Ishikawa (cell line): ENCODE data around the gene ATP9B.

ENCODE experiments used
- CEBPB ChIP-seq: IDR thresholded peaks from 2 replicates; pipeline ENCODE4 v1.6.1; 2012
- CREB1 ChIP-seq: IDR thresholded peaks from 2 replicates; pipeline ENCODE4 v1.6.1; 2012; ENCODE audit warnings: low read depth
- EGR1 ChIP-seq: IDR thresholded peaks from 2 replicates; pipeline ENCODE4 v1.6.1; 2012
- EP300 ChIP-seq: IDR thresholded peaks from 2 replicates; pipeline ENCODE4 v1.6.1; 2012; ENCODE audit warnings: borderline replicate concordance
- FOXM1 ChIP-seq: IDR thresholded peaks from 2 replicates; pipeline ENCODE4 v1.6.1; 2012; ENCODE audit warnings: low read depth, borderline replicate concordance
- NFIC ChIP-seq: IDR thresholded peaks from 2 replicates; pipeline ENCODE4 v1.6.1; 2012
- RAD21 ChIP-seq: IDR thresholded peaks from 2 replicates; pipeline ENCODE4 v1.6.1; 2012; ENCODE audit warnings: low read depth
- TAF1 ChIP-seq: IDR thresholded peaks from 2 replicates; pipeline ENCODE4 v1.6.1; 2012; ENCODE audit warnings: low read depth, mild to moderate bottlenecking
- TCF12 ChIP-seq: IDR thresholded peaks from 2 replicates; pipeline ENCODE4 v1.6.1; 2012; ENCODE audit warnings: low read depth
- TEAD4 ChIP-seq: IDR thresholded peaks from 2 replicates; pipeline ENCODE4 v1.6.1; 2012
- YY1 ChIP-seq: IDR thresholded peaks from 2 replicates; pipeline ENCODE4 v1.6.1; 2012; ENCODE audit warnings: low read depth
- ZBTB7A ChIP-seq: IDR thresholded peaks from 2 replicates; pipeline ENCODE4 v1.6.1; 2012; ENCODE audit warnings: low read depth
- TF ChIP-seq, protein P1 (sequence below): IDR thresholded peaks from 2 replicates; pipeline ENCODE4 v1.6.1; 2012
- TF ChIP-seq, protein P2 (sequence below): IDR thresholded peaks from 2 replicates; pipeline ENCODE4 v1.6.1; 2012
- TF ChIP-seq, protein P3 (sequence below): IDR thresholded peaks from 2 replicates; pipeline ENCODE4 v1.6.1; 2012; ENCODE audit warnings: low read depth, mild to moderate bottlenecking

The ATP9B gene

DNA sequence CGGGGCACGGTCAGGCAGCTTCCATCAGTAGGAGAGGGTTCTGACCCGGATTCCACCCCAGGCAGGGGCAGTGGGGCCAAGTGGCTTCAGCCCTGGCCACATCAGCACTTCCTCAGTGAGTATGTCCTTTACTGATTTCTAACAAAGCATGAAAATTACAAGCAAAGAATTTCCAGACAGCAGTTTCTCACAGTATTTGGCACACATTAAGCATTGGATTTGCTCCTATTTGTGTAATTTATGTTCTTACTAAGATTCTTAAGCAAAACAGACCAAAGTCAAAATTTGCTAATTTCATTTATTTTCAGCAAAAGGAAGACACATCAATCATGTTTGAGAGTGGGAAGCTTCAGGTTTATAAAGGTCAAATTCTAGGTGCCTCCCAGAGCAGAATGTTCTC is 253.2 kb downstream of the ATP9B start:
- TF ChIP-seq TAF1 (no peak), TEAD4 (no peak), NFIC (no peak), TCF12 (no peak), ZBTB7A (no peak), CREB1 (no peak), EGR1 (no peak), RAD21 (no peak), YY1 (no peak), CEBPB (no peak), FOXM1 (no peak), EP300 (no peak)
- TF ChIP-seq, protein P1, sequence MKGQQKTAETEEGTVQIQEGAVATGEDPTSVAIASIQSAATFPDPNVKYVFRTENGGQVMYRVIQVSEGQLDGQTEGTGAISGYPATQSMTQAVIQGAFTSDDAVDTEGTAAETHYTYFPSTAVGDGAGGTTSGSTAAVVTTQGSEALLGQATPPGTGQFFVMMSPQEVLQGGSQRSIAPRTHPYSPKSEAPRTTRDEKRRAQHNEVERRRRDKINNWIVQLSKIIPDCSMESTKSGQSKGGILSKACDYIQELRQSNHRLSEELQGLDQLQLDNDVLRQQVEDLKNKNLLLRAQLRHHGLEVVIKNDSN: no peak
- TF ChIP-seq, protein P2, sequence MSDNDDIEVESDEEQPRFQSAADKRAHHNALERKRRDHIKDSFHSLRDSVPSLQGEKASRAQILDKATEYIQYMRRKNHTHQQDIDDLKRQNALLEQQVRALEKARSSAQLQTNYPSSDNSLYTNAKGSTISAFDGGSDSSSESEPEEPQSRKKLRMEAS: no peak
- TF ChIP-seq, protein P3, sequence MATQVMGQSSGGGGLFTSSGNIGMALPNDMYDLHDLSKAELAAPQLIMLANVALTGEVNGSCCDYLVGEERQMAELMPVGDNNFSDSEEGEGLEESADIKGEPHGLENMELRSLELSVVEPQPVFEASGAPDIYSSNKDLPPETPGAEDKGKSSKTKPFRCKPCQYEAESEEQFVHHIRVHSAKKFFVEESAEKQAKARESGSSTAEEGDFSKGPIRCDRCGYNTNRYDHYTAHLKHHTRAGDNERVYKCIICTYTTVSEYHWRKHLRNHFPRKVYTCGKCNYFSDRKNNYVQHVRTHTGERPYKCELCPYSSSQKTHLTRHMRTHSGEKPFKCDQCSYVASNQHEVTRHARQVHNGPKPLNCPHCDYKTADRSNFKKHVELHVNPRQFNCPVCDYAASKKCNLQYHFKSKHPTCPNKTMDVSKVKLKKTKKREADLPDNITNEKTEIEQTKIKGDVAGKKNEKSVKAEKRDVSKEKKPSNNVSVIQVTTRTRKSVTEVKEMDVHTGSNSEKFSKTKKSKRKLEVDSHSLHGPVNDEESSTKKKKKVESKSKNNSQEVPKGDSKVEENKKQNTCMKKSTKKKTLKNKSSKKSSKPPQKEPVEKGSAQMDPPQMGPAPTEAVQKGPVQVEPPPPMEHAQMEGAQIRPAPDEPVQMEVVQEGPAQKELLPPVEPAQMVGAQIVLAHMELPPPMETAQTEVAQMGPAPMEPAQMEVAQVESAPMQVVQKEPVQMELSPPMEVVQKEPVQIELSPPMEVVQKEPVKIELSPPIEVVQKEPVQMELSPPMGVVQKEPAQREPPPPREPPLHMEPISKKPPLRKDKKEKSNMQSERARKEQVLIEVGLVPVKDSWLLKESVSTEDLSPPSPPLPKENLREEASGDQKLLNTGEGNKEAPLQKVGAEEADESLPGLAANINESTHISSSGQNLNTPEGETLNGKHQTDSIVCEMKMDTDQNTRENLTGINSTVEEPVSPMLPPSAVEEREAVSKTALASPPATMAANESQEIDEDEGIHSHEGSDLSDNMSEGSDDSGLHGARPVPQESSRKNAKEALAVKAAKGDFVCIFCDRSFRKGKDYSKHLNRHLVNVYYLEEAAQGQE: no peak

DNA sequence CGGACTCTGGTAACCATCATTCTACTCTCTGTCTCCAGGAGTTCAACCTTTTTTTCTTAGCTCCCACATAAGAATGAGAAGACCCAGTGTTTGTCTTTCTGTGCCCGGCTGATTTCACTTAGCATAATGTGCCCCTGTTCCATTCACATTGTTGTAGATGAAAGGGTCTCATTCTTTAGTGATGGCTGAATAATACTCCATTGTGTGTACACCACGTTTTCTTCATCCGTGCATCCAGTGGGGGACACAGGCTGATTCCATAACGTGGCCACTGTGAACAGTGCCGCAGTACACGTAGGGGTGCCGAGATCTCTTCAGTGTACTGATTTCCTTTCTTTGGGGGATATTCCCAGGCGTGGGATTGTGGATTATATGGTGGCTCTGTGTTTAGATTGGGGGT is 254.3 kb downstream of the ATP9B start:
- TF ChIP-seq RAD21 (no peak), TAF1 (no peak), NFIC (no peak), TCF12 (no peak), EP300 (no peak), CEBPB (no peak), YY1 (no peak), EGR1 (no peak), FOXM1 (no peak), ZBTB7A (no peak), TEAD4 (no peak), CREB1 (no peak)
- TF ChIP-seq, protein P3: no peak
- TF ChIP-seq, protein P2: no peak
- TF ChIP-seq, protein P1: no peak

DNA sequence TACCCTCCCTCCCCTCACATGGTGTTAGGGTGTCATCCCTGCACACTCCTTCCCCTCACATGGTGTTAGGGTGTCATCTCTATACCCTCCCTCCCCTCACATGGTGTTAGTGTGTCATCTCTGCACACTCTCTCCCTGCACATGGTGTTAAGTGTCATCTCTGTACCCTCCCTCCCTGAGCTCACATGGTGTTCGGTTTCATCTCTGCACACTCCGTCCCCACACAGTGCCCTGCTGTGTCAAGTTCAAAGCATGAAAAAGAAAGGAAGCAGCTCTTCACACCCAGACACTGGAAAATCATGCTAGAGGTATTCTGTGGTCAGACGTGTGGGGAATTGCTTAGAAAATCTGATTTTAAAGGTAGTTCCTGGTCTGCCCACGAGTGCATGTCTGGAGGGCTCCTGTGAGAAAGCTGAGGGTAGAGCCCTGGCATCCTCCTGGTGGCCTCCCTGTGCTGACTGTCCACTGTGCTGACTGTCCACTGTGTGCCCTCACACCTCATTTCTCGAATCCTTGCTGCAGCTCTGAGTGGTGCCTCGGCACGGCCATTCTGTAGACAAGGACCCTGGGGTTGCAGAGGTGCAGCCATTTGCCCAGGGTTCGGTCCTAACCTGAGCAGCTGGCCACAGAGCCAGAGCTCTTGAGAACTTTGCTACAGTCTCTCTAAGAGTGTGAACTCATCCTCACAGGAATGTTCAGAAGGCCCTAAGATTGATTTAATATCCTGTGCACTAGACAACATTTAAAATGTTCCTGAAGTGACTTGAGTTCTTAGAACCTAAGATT is 257.4 kb downstream of the ATP9B start:
- TF ChIP-seq FOXM1 (no peak), CEBPB (no peak), RAD21 (no peak), EP300 (no peak), TCF12 (no peak), TAF1 (no peak), EGR1 (no peak), TEAD4 (no peak), YY1 (no peak), ZBTB7A (no peak)
- TF ChIP-seq, protein P1: no peak
- TF ChIP-seq, protein P2: no peak

DNA sequence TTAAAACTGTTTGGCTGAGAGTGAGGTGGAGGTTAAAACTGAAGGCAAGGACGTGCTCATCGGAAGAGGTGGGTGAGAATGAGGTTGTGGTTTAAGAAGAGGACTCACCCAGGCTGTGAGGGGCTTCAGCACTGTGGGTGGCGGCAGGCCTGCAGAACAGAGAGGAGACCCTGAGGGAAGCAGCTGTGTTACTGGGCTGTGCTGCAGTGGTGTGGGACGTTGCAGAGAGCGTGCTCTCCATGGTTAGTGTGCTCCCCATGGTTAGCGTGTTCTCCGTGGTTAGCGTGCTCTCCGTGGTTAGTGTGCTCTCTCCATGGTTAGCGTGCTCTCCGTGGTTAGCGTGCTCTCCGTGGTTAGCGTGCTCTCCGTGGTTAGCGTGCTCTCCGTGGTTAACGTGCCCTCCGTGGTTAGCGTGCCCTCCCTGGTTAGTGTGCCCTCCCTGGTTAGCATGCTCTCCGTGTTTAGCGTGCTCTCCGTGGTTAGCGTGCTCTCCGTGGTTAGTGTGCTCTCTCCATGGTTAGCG is 258.1 kb downstream of the ATP9B start:
- TF ChIP-seq, protein P1: no peak
- TF ChIP-seq NFIC (no peak), RAD21 (no peak), ZBTB7A (no peak), CEBPB (no peak), TEAD4 (no peak), TAF1 (no peak), EGR1 (no peak), TCF12 (no peak), EP300 (no peak), CREB1 (no peak), FOXM1 (no peak), YY1 (no peak)
- TF ChIP-seq, protein P2: no peak
- TF ChIP-seq, protein P3: no peak
